ENCODE measurements around the gene DIDO1. TPM values are rescaled to one million over a fixed set of nuclear protein-coding genes. Genes with fewer than 3 reads are reported as not detected.
A peak's percentile ranks its signal among the peaks of the same experiment; 100 is the strongest.

DIDO1 gene
- total and polyA plus RNA-seq, 2 of the 13 experiments (the other 11 are each of a cell fraction or from before 2014, with no cell fraction given) = 75.0 to 75.1 TPM

- TF ChIP-seq MAFK (conservative IDR thresholded peaks at IDR 0.05 in 1 of 2, IDR thresholded peaks at IDR 0.05 in 1 of 2; ENCODE audit: low read length in 2 of 2) (peak; percentile 87 to 92), HBP1 (CRISPR knock-in tag; IDR thresholded peaks at IDR 0.05; ENCODE audit: low read depth) (0 out of 2 replicates have a peak, but pooled peaks have one; percentile 35), ZNF652 (CRISPR knock-in tag; IDR thresholded peaks at IDR 0.05; ENCODE audit: borderline replicate concordance, low read depth) (no peak), ZBTB2 (CRISPR knock-in tag; IDR thresholded peaks at IDR 0.05; ENCODE audit: low read depth) (no peak), E2F5 (CRISPR knock-in tag; conservative IDR thresholded peaks at IDR 0.05) (no peak), ARNTL (CRISPR knock-in tag; IDR thresholded peaks at IDR 0.05) (no peak), ZNF629 (CRISPR knock-in tag; conservative IDR thresholded peaks at IDR 0.05) (no peak), ZNF260 (CRISPR knock-in tag; IDR thresholded peaks at IDR 0.05; ENCODE audit: borderline replicate concordance, low read depth) (no peak), REL (CRISPR knock-in tag; conservative IDR thresholded peaks at IDR 0.05) (no peak), TERF1 (CRISPR knock-in tag; IDR thresholded peaks at IDR 0.05) (no peak), THAP8 (CRISPR knock-in tag; IDR thresholded peaks at IDR 0.05; ENCODE audit: borderline replicate concordance) (no peak), ZBTB42 (CRISPR knock-in tag; IDR thresholded peaks at IDR 0.05) (no peak), IKZF5 (CRISPR knock-in tag; IDR thresholded peaks at IDR 0.05) (0 out of 2 replicates have a peak, but pooled peaks have one; percentile 8), MAFF (IDR thresholded peaks at IDR 0.05; ENCODE audit: low read depth, low read length) (peak; percentile 81), RBM39 (IDR thresholded peaks at IDR 0.05; ENCODE audit: low read depth, low read length, poor library complexity, severe bottlenecking) (no peak), PREB (CRISPR knock-in tag; IDR thresholded peaks at IDR 0.05) (no peak), ZBTB7B (CRISPR knock-in tag; IDR thresholded peaks at IDR 0.05) (no peak), MED8 (CRISPR knock-in tag; IDR thresholded peaks at IDR 0.05; ENCODE audit: insufficient replicate concordance) (no peak), NFE2L2 (IDR thresholded peaks at IDR 0.05; ENCODE audit: low read length) (peak; percentile 72), YY1 (IDR thresholded peaks at IDR 0.05; ENCODE audit: insufficient read depth, insufficient replicate concordance, low read depth, low read length) (no peak), FIP1L1 (IDR thresholded peaks at IDR 0.05; ENCODE audit: borderline replicate concordance, insufficient read depth, low read depth, low read length) (no peak)
Observed at GRCh38 chr20:62935204-62935967, 9.1 kb upstream of the DIDO1 start (continued).

All from HepG2 (cell line).